Measurements from ENCODE around the gene ST3GAL3.

The ST3GAL3 gene

DNA sequence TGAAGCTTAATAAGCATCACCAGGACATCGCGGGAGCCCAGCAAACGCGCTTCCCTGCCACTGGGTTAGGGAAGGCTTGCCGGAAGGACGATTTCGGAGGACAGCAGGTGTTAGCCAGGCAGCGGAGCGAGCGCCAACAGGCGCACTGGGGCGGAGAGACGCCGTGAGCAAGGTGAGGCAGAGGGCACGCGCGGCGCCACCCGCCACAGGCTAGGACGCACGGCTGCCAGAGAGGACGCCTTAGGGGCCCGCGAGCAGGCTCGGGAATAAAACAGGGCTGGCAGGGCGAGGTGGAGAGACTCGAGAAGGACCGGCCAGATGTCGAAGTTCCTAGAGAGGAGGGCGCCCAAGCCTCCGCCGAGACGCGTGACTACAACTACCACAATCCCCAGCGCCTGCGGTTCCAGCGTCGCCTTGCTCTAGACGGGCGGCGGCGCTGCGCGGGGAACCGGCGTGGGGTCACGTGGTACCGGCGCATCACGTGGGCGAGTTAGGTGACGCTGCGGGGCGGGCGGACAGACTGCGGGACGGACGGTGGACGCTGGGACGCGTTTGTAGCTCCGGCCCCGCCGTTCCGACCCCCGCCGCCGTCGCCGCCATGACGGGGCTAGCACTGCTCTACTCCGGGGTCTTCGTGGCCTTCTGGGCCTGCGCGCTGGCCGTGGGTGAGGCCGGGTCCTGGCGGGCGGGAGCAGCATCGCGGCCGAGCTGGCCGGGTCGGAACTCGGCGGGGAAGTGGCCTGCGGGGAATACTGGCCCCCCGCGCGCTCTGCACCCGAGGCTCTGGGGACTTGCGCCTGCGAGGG is 267.3 kb downstream of the ST3GAL3 start, which contains the start of gene ATP6V0B:
TSS of gene ATP6V0B (plus strand) at position 518 of the 806 bp plus-strand sequence. CDS start at position 599, 81 bp downstream.
- H3K27me3 ChIP-seq, result no peaks in the 10 kb centered on the region
- H3K4me1 ChIP-seq, result peaks cover 50 to 60% (median 56%) of the 10 kb centered on the region in 10 experiments
- peak within 1 kb of the TSS; percentile 89 to 100 (median 98) for H3K4me2 ChIP-seq
- peaks cover 36 to 59% (median 50%) of the 10 kb centered on the region in 11 experiments for H3K36me3 ChIP-seq
- no peak for TF ChIP-seq Cebpa-rat (IDR thresholded peaks at IDR 0.05)
- H4K20me1 ChIP-seq, result peaks cover 34 to 64% (median 37%) of the 10 kb centered on the region in 11 experiments
- peak within 1 kb of the TSS; percentile 90 to 100 (median 99) for H3K27ac ChIP-seq
- no peaks in the 10 kb centered on the region for H3K9me3 ChIP-seq (replicated peaks in 1 of 11)
- peak within 1 kb of the TSS; percentile 94 to 100 (median 99) for H3K9ac ChIP-seq
- H3K4me3 ChIP-seq, result peak within 1 kb of the TSS; percentile 91 to 100 (median 96)

DNA sequence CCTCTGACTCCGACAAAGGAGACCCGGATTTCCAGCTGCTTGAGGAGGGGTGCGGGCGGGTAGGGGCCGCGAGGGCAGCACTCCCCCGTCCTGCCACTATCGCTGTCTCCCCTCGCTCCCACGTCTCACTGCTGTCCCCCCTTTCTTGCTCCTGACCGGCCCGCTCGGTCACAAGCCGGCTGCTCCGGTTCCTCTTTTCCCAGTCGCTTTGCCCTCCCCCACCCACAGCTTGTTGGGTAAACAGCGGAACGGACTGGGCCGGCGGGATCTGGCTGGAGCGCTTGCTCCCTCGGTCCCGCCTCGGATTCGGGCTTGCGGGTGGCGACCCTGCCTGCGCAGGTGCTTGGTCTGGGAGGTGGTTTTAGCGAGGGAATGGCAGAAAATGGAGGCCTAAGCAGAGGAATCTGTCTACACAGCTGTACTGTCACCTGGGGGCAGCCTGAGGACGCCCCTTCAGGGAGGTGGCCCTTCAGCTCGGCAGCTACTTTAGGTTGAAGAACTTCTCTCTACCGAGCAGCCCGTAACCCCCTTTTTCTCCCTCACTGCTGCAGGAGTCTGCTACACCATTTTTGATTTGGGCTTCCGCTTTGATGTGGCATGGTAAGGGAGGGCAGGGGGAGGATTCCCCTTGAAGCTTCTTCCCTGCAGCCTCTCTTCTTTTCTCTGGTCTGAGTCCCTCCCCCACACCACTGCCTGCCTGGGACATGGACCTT is 268.1 kb downstream of the ST3GAL3 start:
- no peak for TF ChIP-seq Cebpa-rat (IDR thresholded peaks at IDR 0.05)

DNA sequence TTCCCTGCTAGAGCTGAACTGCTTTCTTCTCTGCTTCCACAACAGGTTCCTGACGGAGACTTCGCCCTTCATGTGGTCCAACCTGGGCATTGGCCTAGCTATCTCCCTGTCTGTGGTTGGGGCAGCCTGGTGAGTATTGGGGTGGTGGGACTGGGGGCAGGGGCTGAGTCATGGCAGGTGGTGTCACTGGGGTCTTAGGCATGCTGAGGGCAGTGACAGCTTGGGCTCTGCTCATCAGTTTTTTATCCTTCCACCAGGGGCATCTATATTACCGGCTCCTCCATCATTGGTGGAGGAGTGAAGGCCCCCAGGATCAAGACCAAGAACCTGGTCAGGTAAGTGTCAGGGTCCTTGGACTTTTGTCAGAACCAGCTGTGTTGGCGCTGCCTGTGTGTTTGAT is 268.7 kb downstream of the ST3GAL3 start:
- no peaks in the 10 kb centered on the region for H3K27me3 ChIP-seq
- H3K4me1 ChIP-seq, result peaks cover 55 to 65% (median 61%) of the 10 kb centered on the region in 10 experiments
- no peak for TF ChIP-seq Cebpa-rat (IDR thresholded peaks at IDR 0.05)
- H3K9me3 ChIP-seq (replicated peaks in 1 of 11), result no peaks in the 10 kb centered on the region
- peak overlapping the region in 10 of 11 experiments; percentile 90 to 100 (median 98); a peak in 17 of 22 replicates for H3K27ac ChIP-seq
- H3K4me2 ChIP-seq, result peak overlapping the region; percentile 89 to 100 (median 98)
- H4K20me1 ChIP-seq, result peaks cover 34 to 66% (median 37%) of the 10 kb centered on the region in 11 experiments
- H3K4me3 ChIP-seq, result peak overlapping the region; percentile 91 to 100 (median 96)
- peaks cover 36 to 55% (median 48%) of the 10 kb centered on the region in 11 experiments for H3K36me3 ChIP-seq
- H3K9ac ChIP-seq, result peak overlapping the region; percentile 94 to 100 (median 99)

More for the DNA sequence above, 268.1 kb downstream of the ST3GAL3 start:
- Histone ChIP-seq H3K27me3 (no peaks in the 10 kb centered on the region), H3K9me3 (replicated peaks in 1 of 11) (no peaks in the 10 kb centered on the region), H3K4me1 (peaks cover 55 to 65% (median 61%) of the 10 kb centered on the region in 10 experiments), H3K36me3 (peaks cover 36 to 59% (median 50%) of the 10 kb centered on the region in 11 experiments), H3K27ac (peak overlapping the region; percentile 90 to 100 (median 99)), H4K20me1 (peaks cover 34 to 66% (median 37%) of the 10 kb centered on the region in 11 experiments), H3K9ac (peak overlapping the region; percentile 94 to 100 (median 99)), H3K4me2 (peak overlapping the region; percentile 89 to 100 (median 98)), H3K4me3 (peak overlapping the region; percentile 91 to 100 (median 96))

DNA sequence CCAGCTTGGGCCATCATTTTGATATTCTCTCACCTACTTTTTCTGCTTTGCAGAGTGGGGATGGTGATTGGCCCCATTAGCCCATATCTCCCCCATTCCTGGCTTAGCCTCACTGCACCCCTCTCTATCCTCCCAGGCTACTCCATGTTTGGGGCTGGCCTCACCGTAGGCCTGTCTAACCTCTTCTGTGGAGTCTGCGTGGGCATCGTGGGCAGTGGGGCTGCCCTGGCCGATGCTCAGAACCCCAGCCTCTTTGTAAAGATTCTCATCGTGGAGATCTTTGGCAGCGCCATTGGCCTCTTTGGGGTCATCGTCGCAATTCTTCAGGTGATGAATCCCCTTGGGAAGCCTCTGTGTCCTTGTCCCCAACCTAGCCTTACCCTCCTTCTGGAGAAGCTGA is 269.6 kb downstream of the ST3GAL3 start:
- peak overlapping the region in 9 of 10 experiments; percentile 91 to 100 (median 97); a peak in 18 of 20 replicates for H3K4me3 ChIP-seq
- H3K4me1 ChIP-seq, result peaks cover 55 to 66% (median 64%) of the 10 kb centered on the region in 10 experiments
- no peak for TF ChIP-seq Cebpa-rat (IDR thresholded peaks at IDR 0.05)
- peaks cover 36 to 55% (median 47%) of the 10 kb centered on the region in 11 experiments for H3K36me3 ChIP-seq
- H3K27ac ChIP-seq, result no peak overlapping the region
- peaks cover 34 to 66% (median 43%) of the 10 kb centered on the region in 11 experiments for H4K20me1 ChIP-seq
- H3K9ac ChIP-seq, result peak overlapping the region; percentile 84 to 100 (median 98); a peak in 19 of 22 replicates
- H3K4me2 ChIP-seq, result peak overlapping the region; percentile 89 to 100 (median 98)
- no peaks in the 10 kb centered on the region for H3K9me3 ChIP-seq (replicated peaks in 1 of 11)
- no peaks in the 10 kb centered on the region for H3K27me3 ChIP-seq

DNA sequence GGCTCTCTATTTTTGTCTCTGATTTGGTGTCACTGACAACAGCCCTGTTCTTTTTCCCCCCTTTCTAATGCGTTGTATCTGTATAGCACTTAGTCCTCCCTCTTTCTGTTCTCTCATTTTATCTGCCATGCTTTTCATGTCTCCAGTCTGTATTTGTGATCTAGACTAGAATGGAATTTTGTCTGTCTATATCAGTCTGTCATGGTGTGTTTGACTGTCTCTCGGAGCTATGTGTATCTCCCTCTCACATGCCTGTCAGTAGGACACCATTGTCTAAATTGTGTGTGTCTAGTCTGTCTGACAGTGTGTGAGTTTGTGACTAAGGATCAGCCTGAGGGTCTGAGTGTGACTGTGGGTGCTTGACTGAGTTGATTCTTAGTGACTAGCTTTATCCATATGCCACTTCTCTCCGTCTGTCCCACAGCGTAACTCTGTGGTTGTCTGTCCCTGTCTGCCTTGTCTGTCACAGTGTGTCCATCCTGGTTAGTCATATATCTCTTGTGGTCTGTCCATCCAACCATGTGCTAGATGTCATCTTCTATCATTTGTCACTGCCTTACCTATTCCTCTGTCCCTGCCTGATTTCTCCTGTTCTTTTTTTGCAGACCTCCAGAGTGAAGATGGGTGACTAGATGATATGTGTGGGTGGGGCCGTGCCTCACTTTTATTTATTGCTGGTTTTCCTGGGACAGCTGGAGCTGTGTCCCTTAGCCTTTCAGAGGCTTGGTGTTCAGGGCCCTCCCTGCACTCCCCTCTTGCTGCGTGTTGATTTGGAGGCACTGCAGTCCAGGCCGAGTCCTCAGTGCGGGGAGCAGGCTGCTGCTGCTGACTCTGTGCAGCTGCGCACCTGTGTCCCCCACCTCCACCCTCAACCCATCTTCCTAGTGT is 270.3 kb downstream of the ST3GAL3 start:
- H3K9ac ChIP-seq, result peak overlapping the region; percentile 84 to 100 (median 99); a peak in 21 of 22 replicates
- H3K27ac ChIP-seq, result no peak overlapping the region
- peaks cover 55 to 73% (median 71%) of the 10 kb centered on the region in 10 experiments for H3K4me1 ChIP-seq
- peak overlapping the region; percentile 89 to 100 (median 98) for H3K4me2 ChIP-seq
- H3K9me3 ChIP-seq (replicated peaks in 1 of 11), result no peaks in the 10 kb centered on the region
- peaks cover 34 to 66% (median 49%) of the 10 kb centered on the region in 11 experiments for H4K20me1 ChIP-seq
- H3K36me3 ChIP-seq, result peaks cover 29 to 54% (median 45%) of the 10 kb centered on the region in 11 experiments
- H3K27me3 ChIP-seq, result no peaks in the 10 kb centered on the region
- peak overlapping the region; percentile 81 to 100 (median 96); a peak in 18 of 20 replicates for H3K4me3 ChIP-seq
- TF ChIP-seq Cebpa-rat (IDR thresholded peaks at IDR 0.05), result no peak; a peak in 1 of 22 replicates

DNA sequence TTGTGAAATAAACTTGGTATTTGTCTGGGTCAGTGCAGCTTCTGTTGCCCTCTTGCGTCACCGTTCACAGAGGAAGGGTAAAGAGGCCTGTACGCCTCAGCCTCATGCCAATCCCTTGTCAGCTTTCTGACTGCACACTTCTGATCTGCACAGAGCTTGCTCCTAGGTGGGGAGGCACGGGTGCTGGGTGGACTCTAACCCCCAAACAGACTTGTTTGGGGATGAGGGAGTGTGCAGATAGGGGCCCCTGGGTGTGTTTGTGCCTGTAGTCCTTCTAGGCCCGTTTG is 270.9 kb downstream of the ST3GAL3 start:
- no peaks in the 10 kb centered on the region for H3K27me3 ChIP-seq
- 0 out of 22 replicates have a peak, but pooled peaks of 1 of the 11 experiments have one; percentile 43 for TF ChIP-seq Cebpa-rat (IDR thresholded peaks at IDR 0.05)
- peak overlapping the region; percentile 84 to 100 (median 99); a peak in 20 of 22 replicates for H3K9ac ChIP-seq
- H3K4me3 ChIP-seq, result peak overlapping the region; percentile 75 to 100 (median 96)
- H3K4me1 ChIP-seq, result peaks cover 55 to 78% (median 75%) of the 10 kb centered on the region in 10 experiments
- peak overlapping the region in 8 of 11 experiments; percentile 84 to 94 (median 89); a peak in 14 of 22 replicates for H3K27ac ChIP-seq
- H3K9me3 ChIP-seq (replicated peaks in 1 of 11), result no peaks in the 10 kb centered on the region
- peak overlapping the region; percentile 89 to 100 (median 98) for H3K4me2 ChIP-seq
- H4K20me1 ChIP-seq, result peaks cover 36 to 71% (median 55%) of the 10 kb centered on the region in 11 experiments
- H3K36me3 ChIP-seq, result peaks cover 27 to 54% (median 44%) of the 10 kb centered on the region in 11 experiments

DNA sequence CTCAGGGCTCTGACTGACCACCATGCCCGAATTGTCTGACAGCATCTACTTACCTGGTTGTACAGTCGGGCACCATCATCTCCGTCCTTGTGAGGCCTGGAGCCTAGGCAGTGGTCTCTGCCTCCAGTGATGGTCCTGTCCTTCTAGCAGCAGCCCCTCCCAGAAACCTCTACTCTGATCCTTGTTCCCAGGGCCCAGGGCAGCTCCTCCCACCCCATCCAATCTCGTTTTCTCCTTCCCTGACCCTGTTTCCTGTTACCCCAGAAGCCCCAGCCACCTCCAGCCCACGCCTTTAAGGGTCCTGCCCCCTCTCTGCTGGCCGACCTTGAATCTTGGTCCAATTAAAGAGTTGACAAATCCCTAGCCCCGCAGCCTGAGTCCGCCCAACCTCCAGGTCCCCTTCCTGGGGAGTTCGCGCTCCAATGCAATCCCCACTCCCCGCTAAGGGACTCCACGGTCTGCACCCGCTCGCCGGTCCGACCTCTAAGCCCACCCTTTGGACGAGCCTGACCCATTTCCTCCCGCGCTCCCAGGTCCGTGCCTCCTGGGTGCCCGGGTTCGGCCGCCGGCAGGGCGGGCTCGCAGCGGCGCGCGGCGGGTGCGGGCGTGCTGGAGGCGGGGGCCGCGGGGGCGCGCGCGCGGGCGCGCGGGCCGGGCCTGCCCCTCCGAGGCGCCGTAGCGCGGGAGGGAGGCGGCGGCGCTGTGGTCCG is 271.4 kb downstream of the ST3GAL3 start, which contains the start of gene B4GALT2:
TSS of gene B4GALT2 (plus strand) at position 660 of the 710 bp plus-strand sequence. CDS start 1,951 bp downstream, outside the sequence.
- Histone ChIP-seq H3K9me3 (replicated peaks in 1 of 11) (no peaks in the 10 kb centered on the region), H3K4me3 (peak within 1 kb of the TSS; percentile 75 to 100 (median 96)), H4K20me1 (peaks cover 36 to 76% (median 60%) of the 10 kb centered on the region in 11 experiments), H3K36me3 (peaks cover 27 to 55% (median 44%) of the 10 kb centered on the region in 11 experiments), H3K4me1 (peaks cover 53 to 79% (median 74%) of the 10 kb centered on the region in 10 experiments), H3K27me3 (no peaks in the 10 kb centered on the region), H3K27ac (peak within 1 kb of the TSS; percentile 30 to 94 (median 87); a peak in 20 of 22 replicates), H3K9ac (peak within 1 kb of the TSS; percentile 84 to 100 (median 99)), H3K4me2 (peak within 1 kb of the TSS; percentile 89 to 100 (median 98))
- TF ChIP-seq Cebpa-rat (IDR thresholded peaks at IDR 0.05), result no peak

Data from BLaER1 treated with 17β-estradiol and CSF1 and Interleukin-3, amounts not matched to agents 10 nM and 100 nM (cell line).